GM18505 (cell line): ENCODE data around the gene GALNT18.

Experiments
- ATAC-seq: cut with Tn5 transposase; IDR thresholded peaks from one replicate; pipeline ENCODE4 v1.9.1; 2021; ENCODE audit not compliant: unreplicated experiment
- POLR2A ChIP-seq: IDR thresholded peaks from 4 replicates; pipeline ENCODE4 v1.6.1; 2011; ENCODE audit warnings: borderline replicate concordance; ENCODE audit not compliant: insufficient read depth, insufficient read length; ENCODE audit errors: extremely low read depth

Gene GALNT18

GRCh38 chr11:11229647-11230046 is 392.2 kb downstream of the GALNT18 start:
- no peak for TF ChIP-seq POLR2A
- no peak for ATAC-seq

- ATAC-seq, result no peak
- TF ChIP-seq POLR2A, result no peak
Measured at GRCh38 chr11:11227296-11228085, 394.3 kb downstream of the GALNT18 start.
